GM23338 (cell line): ENCODE measurements around the gene GSDMA. TPM values are rescaled to one million over a fixed set of nuclear protein-coding genes. Genes with fewer than 3 reads are reported as not detected.

ENCODE experiments used
- ATAC-seq: fragments of 200-7000 bp; cut with Tn5 transposase; 3 replicates; pipeline ENCODE4 v1.9.1; 2020
- DNase-seq: peaks from one replicate; pipeline ENCODE4 v3.0.0-alpha.2; 2015; ENCODE audit warnings: low spot score
- H2AFZ ChIP-seq: fragments of 200-600 bp; sonication (generic); 2 replicates; pipeline ENCODE4 v1.8.0; 2016; ENCODE audit warnings: antibody characterized with exemption, mild to moderate bottlenecking, moderate library complexity
- H3F3A ChIP-seq: fragments of 200-600 bp; sonication (generic); replicated peaks from 2 replicates; pipeline ENCODE4 v1.8.0; 2017; ENCODE audit warnings: antibody characterized with exemption, mixed run types, low read depth
- H3K27ac ChIP-seq: fragments of 200-600 bp; sonication (generic); 2 replicates; pipeline ENCODE4 v1.6.1; 2016; ENCODE audit warnings: low read depth
- H3K27me3 ChIP-seq: fragments of 200-600 bp; sonication (generic); 2 replicates; pipeline ENCODE4 v1.8.0; 2016; ENCODE audit warnings: mild to moderate bottlenecking, mixed run types, moderate library complexity; ENCODE audit not compliant: insufficient read depth
- H3K36me3 ChIP-seq: fragments of 200-600 bp; sonication (generic); 2 replicates; pipeline ENCODE4 v1.8.0; 2016; ENCODE audit warnings: mild to moderate bottlenecking; ENCODE audit not compliant: insufficient read depth
- H3K4me1 ChIP-seq: fragments of 200-600 bp; sonication (generic); 2 replicates; pipeline ENCODE4 v1.8.0; 2016; ENCODE audit warnings: mild to moderate bottlenecking, moderate library complexity; ENCODE audit not compliant: insufficient read depth
- H3K4me2 ChIP-seq: fragments of 200-600 bp; sonication (generic); 2 replicates; pipeline ENCODE4 v1.7.1; 2017; ENCODE audit warnings: mixed run types
- H3K4me3 ChIP-seq: fragments of 200-600 bp; sonication (generic); 2 replicates; pipeline ENCODE4 v1.6.1; 2016; ENCODE audit warnings: mixed run types
- H3K79me2 ChIP-seq: fragments of 200-600 bp; sonication (generic); replicated peaks from 2 replicates; pipeline ENCODE4 v1.8.0; 2017; ENCODE audit warnings: mild to moderate bottlenecking; ENCODE audit not compliant: insufficient read depth
- H3K9me2 ChIP-seq: fragments of 200-600 bp; sonication (generic); 2 replicates; pipeline ENCODE4 v1.8.0; 2017; ENCODE audit not compliant: insufficient read depth
- H4K20me1 ChIP-seq: fragments of 200-600 bp; sonication (generic); replicated peaks from 2 replicates; pipeline ENCODE4 v1.8.0; 2017; ENCODE audit warnings: mild to moderate bottlenecking; ENCODE audit not compliant: insufficient read depth
- H3K27ac Mint-ChIP-seq: 2 replicates; pipeline ENCODE4 v1.8.0; 2020; ENCODE audit warnings: inconsistent platforms, mild to moderate bottlenecking, moderate library complexity, mixed read lengths
- H3K27me3 Mint-ChIP-seq: 3 replicates; pipeline ENCODE4 v1.8.0; 2022; ENCODE audit warnings: low read depth, mild to moderate bottlenecking, moderate library complexity, mixed read lengths, inconsistent platforms; ENCODE audit not compliant: insufficient read depth, poor library complexity
- H3K36me3 Mint-ChIP-seq: 3 replicates; pipeline ENCODE4 v1.8.0; 2021; ENCODE audit warnings: low read depth, mild to moderate bottlenecking, inconsistent platforms, moderate library complexity, mixed read lengths
- H3K4me1 Mint-ChIP-seq: 3 replicates; pipeline ENCODE4 v1.8.0; 2020; ENCODE audit warnings: mild to moderate bottlenecking, inconsistent platforms, mixed read lengths
- H3K4me3 Mint-ChIP-seq: 3 replicates; pipeline ENCODE4 v1.8.0; 2021; ENCODE audit warnings: moderate library complexity, mild to moderate bottlenecking, inconsistent platforms, mixed read lengths
- H3K9me3 Mint-ChIP-seq: 3 replicates; pipeline ENCODE4 v1.8.0; 2020; ENCODE audit warnings: moderate library complexity, mild to moderate bottlenecking, inconsistent platforms, mixed read lengths
- ETS1 ChIP-seq: IDR thresholded peaks from 2 replicates; pipeline ENCODE4 v1.6.1; 2016; ENCODE audit warnings: antibody characterized with exemption
- STAT1 ChIP-seq: IDR thresholded peaks from one replicate; pipeline ENCODE4 v1.6.1; 2016; ENCODE audit warnings: antibody characterized with exemption; ENCODE audit not compliant: unreplicated experiment
- ZNF331 ChIP-seq: fragments of 250-450 bp; sonication (Bioruptor Pico); IDR thresholded peaks from 2 replicates; pipeline ENCODE4 v1.5.0; 2020; ENCODE audit warnings: low read depth, mild to moderate bottlenecking, moderate library complexity
- polyA plus RNA-seq: library from polyadenylated mRNA; unstranded; fragments of >200 nt; fragmentation: Nextera tagmentation; extraction: Ambion mirVana; gene quantifications from 2 replicates; pipeline ENCODE4 v1.2.1, GENCODE V29; 2016
- total RNA-seq: library from RNA; depleted of rRNA; stranded (reverse); fragments of >200 nt; shearing (Covaris generic); gene quantifications from 2 replicates; pipeline ENCODE4 v1.2.3, GENCODE V29; 2014
- TF ChIP-seq, protein P1 (sequence below): fragments of 250-450 bp; sonication (Bioruptor Pico); IDR thresholded peaks from 2 replicates; pipeline ENCODE4 v1.5.0; 2020; ENCODE audit warnings: mild to moderate bottlenecking, moderate library complexity

GSDMA gene
- total and polyA plus RNA-seq, 2 experiments from 2014 or later = not detected

GRCh38 chr17:39954876-39955275 lies 7.9 kb upstream of the GSDMA start (continued):
- TF ChIP-seq, protein P1, sequence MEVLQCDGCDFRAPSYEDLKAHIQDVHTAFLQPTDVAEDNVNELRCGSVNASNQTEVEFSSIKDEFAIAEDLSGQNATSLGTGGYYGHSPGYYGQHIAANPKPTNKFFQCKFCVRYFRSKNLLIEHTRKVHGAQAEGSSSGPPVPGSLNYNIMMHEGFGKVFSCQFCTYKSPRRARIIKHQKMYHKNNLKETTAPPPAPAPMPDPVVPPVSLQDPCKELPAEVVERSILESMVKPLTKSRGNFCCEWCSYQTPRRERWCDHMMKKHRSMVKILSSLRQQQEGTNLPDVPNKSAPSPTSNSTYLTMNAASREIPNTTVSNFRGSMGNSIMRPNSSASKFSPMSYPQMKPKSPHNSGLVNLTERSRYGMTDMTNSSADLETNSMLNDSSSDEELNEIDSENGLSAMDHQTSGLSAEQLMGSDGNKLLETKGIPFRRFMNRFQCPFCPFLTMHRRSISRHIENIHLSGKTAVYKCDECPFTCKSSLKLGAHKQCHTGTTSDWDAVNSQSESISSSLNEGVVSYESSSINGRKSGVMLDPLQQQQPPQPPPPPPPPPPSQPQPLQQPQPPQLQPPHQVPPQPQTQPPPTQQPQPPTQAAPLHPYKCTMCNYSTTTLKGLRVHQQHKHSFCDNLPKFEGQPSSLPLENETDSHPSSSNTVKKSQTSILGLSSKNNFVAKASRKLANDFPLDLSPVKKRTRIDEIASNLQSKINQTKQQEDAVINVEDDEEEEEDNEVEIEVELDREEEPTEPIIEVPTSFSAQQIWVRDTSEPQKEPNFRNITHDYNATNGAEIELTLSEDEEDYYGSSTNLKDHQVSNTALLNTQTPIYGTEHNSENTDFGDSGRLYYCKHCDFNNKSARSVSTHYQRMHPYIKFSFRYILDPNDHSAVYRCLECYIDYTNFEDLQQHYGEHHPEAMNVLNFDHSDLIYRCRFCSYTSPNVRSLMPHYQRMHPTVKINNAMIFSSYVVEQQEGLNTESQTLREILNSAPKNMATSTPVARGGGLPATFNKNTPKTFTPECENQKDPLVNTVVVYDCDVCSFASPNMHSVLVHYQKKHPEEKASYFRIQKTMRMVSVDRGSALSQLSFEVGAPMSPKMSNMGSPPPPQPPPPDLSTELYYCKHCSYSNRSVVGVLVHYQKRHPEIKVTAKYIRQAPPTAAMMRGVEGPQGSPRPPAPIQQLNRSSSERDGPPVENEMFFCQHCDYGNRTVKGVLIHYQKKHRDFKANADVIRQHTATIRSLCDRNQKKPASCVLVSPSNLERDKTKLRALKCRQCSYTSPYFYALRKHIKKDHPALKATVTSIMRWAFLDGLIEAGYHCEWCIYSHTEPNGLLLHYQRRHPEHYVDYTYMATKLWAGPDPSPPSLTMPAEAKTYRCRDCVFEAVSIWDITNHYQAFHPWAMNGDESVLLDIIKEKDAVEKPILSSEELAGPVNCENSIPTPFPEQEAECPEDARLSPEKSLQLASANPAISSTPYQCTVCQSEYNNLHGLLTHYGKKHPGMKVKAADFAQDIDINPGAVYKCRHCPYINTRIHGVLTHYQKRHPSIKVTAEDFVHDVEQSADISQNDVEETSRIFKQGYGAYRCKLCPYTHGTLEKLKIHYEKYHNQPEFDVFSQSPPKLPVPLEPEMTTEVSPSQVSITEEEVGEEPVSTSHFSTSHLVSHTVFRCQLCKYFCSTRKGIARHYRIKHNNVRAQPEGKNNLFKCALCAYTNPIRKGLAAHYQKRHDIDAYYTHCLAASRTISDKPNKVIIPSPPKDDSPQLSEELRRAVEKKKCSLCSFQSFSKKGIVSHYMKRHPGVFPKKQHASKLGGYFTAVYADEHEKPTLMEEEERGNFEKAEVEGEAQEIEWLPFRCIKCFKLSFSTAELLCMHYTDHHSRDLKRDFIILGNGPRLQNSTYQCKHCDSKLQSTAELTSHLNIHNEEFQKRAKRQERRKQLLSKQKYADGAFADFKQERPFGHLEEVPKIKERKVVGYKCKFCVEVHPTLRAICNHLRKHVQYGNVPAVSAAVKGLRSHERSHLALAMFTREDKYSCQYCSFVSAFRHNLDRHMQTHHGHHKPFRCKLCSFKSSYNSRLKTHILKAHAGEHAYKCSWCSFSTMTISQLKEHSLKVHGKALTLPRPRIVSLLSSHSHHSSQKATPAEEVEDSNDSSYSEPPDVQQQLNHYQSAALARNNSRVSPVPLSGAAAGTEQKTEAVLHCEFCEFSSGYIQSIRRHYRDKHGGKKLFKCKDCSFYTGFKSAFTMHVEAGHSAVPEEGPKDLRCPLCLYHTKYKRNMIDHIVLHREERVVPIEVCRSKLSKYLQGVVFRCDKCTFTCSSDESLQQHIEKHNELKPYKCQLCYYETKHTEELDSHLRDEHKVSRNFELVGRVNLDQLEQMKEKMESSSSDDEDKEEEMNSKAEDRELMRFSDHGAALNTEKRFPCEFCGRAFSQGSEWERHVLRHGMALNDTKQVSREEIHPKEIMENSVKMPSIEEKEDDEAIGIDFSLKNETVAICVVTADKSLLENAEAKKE (CRISPR knock-in tag) = no peak
- TF ChIP-seq ZNF331 (CRISPR knock-in tag) (no peak), STAT1 (no peak)

DNA sequence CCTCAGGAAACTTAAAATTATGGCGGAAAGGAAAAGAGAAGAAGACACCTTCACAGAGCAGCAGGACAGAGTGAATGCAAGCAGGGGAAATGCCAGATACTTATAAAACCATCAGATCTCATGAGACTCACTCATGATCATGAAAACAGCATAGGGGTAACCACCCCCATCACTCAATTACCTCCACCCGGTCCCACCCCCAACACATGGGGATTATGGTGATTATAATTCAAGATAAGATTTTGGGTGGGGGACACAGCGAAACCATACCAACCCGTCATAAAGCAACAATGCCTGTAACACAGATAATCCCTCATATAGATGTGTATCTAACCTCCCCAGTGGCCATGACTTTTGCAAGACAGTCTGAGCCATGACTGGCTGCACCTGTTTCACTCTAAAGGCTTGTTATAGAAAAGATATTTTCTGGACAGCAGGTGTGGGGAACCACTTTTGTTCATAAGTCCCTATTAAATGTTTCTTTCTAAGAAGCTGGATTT lies 7.0 kb upstream of the GSDMA start:
- Histone ChIP-seq H3F3A (0 out of 2 replicates have a peak, but pooled peaks cover 7% of the 10 kb centered on the region), H3K79me2 (no peaks in the 10 kb centered on the region), H2AFZ (no peak overlapping the region), H3K36me3 (no peaks in the 10 kb centered on the region), H3K27ac (no peak overlapping the region), H3K9me2 (no peaks in the 10 kb centered on the region), H3K4me2 (no peak overlapping the region), H3K27me3 (0 out of 2 replicates have a peak, but pooled peaks cover 4% of the 10 kb centered on the region), H3K4me3 (no peak overlapping the region), H3K4me1 (peaks cover 10% of the 10 kb centered on the region; the same call in 1 of the 2 replicates), H4K20me1 (no peaks in the 10 kb centered on the region)
- Mint-ChIP-seq H3K4me3 (no peak overlapping the region), H3K27ac (no peak overlapping the region), H3K4me1 (peaks cover 22% of the 10 kb centered on the region), H3K9me3 (no peaks in the 10 kb centered on the region), H3K27me3 (peaks cover 26% of the 10 kb centered on the region), H3K36me3 (no peaks in the 10 kb centered on the region)
- no peak for DNase-seq
- TF ChIP-seq ETS1 = no peak
- ATAC-seq = no peak
